HuH-7 (cell line): Measurements from ENCODE around the gene CHRD.
"Not testable (repeated sequence)": the region's sequence is repeated elsewhere in the genome, so short reads cannot be mapped to it uniquely, and the experiment has no call there.

Source experiments
- DNase-seq: peaks from one replicate; pipeline ENCODE4 v3.0.0; 2011; ENCODE audit warnings: low spot score

Gene CHRD

DNA sequence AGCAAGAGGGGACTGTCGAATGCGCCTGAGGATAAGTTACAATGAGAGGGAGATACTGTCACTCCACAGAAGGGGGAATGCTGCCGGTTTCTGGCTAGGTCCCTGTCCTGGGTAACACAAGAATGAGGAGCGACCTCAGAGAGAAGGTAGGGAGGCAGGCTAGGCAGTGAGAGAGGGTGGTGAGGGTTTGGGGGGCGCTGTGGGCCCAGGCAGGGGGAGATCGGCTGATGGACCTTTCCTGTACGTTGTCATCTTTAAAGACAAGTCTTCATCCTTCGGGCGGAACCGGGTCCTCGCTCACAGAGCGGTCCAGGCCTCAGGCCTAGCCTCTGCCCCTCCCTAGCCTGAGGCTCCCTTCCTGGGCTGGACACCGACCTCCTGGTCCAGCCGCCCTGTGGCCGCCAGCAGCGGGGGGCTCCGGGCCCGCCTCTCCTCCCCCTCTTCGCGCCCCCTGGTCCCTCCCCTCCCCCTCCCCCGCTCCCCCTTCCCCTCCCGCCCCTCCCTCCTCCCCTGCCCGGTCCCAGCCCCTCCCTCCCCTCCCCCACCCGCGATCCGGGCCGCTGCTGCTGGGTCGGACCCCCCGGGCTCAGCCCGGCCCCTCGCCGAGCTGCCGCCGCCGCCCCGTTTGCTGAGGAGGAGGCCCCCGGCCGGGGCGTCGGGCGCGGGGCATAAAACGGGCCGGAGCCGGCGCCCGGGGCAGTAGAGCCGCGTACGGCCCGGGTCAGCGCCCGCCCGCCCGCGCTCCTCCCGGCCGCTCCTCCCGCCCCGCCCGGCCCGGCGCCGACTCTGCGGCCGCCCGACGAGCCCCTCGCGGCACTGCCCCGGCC is at the start of gene CHRD:
TSS of gene CHRD (plus strand) at position 697 of the 827 bp plus-strand sequence. CDS start 265 bp downstream, outside the sequence.
- peak; percentile 43 for DNase-seq

- no peak for DNase-seq
Observed at GRCh38 chr3:184332370-184333090, 47.3 kb upstream of the CHRD start.

DNA sequence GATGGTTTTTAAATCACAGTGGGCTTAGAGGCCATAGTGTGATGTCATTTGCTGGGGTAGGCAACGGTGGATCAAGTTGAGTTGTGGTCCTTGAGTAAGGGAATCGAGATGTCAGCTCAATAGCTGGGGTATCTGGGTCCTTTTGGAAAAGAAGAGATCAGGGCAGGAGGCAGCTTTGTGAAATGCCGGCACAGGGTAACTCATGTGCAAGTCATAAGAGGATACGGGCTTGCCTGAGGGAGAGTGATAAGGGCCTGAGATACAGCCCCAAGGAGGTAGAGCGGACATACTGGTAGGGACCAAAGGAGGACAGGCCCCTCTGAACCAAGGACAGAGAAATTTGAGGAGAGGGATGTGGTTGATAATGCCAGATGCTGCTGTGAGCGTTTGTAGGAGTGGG is 46.7 kb upstream of the CHRD start:
- DNase-seq = no peak

- DNase-seq = no peak
Observed at GRCh38 chr3:184333700-184334099, 46.2 kb upstream of the CHRD start.

- DNase-seq = no peak
Observed at GRCh38 chr3:184334470-184335158, 45.2 kb upstream of the CHRD start.

- DNase-seq = peak; percentile 52
Observed at GRCh38 chr3:184335291-184335660, 44.6 kb upstream of the CHRD start.

GRCh38 chr3:184335661-184336546 is 44.0 kb upstream of the CHRD start:
- peak; percentile 86 for DNase-seq

DNA sequence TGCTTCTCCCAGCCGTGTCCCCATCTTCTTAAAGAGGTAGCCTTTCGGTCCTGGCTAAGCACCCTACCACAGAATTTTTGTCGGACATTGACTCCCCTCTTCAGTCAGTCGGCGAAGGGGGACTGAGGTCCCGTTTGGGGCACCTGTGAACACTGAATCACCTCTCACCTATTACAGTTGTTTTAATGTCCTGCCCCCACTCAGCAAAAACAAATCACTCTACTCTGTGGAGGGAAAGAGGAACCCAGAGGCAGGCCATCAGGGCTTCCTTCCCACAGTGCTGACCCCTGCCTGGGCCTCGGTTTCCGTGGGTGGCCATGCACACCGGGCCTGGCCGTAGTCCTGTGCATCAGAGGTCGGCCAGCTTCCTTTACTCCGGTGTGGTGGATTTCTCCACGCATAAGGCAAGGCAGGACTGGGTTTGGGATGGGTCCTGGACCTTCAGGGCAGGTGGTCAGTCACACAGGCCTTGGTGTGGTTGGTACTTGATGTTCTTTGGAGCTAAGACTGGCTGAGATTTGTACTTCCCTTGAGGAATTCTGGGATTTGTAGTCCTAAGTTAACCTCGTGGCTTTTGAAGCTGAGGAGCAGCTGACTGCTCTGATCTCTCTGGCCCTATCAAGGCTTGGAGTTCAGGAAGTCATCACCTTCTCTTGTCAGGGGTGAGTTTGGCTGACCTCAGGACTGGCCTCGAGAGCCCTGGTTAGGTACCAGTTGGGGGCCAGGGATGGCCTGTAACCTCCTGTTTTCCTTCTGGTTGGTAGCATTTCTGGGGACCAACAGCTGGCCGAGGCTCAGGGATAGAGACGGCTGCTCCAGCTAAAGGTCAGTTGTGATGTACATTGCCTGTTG is 43.1 kb upstream of the CHRD start:
- peak; percentile 79 for DNase-seq

GRCh38 chr3:184337399-184337714 is 42.5 kb upstream of the CHRD start, which contains the start of gene FAM131A:
FAM131A (plus strand) TSS chr3:184337600; CDS start chr3:184337631, 31 bp downstream.
- no peak for DNase-seq

DNA sequence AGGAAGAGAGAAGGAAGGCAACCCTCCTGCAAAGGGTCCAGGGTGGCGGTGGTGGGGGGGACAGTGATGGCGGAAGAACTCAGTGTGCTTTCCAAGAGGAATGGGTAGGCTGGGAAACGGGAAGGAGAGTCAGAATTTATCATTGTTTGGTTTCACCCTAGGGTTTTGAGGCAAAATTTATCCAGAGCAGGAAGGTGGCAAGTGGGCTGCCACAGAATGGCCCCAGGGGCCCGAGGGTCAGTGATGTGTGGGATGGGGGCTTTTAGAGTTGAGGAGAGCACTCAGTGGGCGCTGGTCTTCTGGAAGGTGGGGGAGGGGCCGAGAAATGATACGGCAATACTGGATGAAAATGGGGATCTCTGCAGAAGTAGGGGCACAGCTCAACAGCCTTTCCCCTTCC is 41.9 kb upstream of the CHRD start:
- no peak for DNase-seq

DNA sequence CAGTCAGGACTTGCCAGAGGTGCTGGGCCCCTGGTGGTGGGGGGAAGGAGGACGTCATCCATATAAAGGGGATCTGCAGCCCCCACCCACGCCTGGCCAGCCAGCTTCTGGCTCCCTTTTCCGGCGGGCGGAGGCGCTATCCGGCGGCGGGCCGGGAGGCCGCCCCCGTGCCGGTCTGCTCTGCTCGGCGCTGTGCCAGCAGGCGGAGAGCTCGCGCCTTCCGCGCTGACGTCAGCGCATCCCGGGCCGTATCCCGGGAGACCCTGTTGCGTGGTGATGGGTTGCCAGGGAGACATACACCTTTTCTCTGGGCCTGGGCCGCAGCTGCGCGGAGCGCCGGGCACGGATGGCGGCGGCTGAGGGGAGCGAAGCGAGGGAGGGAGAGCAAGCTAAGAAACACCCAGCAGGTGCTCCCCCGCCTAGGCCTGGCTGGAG is 41.3 kb upstream of the CHRD start:
- DNase-seq = no peak

GRCh38 chr3:184339001-184339400 is 40.9 kb upstream of the CHRD start:
- DNase-seq = no peak

DNA sequence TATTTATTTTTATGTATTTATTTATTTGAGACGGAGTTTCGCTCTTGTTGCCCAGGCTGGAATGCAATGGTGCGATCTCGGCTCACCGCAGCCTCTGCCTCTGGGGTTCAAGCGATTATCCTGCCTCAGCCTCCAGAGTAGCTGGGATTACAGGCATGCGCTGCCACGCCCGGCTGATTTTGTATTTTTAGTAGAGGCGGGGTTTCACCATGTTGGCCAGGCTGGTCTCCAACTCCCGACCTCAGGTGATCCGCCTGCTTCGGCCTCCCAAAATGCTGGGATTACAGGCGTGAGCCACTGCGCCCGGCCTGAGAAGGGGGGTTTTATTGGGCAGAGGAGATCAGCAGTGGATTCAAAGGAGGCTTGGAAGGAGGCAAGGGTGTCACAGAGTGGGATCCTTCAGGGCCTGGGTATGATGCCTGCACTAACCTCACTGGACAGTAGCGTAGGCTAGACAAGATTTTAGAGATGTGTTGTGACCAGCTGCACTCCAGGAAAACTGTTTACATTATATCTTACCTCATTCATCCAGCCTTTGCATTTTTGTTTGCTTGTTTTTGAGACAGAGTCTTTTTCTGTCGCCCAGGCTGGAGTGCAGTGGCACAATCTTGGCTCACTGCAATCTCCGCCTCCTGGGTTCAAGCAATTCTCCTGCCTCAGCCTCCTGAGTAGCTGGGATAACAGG is 40.3 kb upstream of the CHRD start:
- DNase-seq = not testable (repeated sequence)

DNA sequence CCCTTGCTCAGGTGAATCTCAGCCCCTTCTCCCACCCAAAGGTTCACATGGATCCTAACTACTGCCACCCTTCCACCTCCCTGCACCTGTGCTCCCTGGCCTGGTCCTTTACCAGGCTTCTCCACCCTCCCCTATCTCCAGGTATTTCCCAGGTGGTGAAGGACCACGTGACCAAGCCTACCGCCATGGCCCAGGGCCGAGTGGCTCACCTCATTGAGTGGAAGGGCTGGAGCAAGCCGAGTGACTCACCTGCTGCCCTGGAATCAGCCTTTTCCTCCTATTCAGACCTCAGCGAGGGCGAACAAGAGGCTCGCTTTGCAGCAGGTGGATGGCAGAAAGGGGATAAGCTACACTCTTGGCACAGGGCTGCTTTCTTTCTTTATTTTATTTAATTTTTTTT is 37.9 kb upstream of the CHRD start:
- DNase-seq = no peak

- no peak for DNase-seq
Observed at GRCh38 chr3:184343200-184343876, 36.5 kb upstream of the CHRD start.

DNA sequence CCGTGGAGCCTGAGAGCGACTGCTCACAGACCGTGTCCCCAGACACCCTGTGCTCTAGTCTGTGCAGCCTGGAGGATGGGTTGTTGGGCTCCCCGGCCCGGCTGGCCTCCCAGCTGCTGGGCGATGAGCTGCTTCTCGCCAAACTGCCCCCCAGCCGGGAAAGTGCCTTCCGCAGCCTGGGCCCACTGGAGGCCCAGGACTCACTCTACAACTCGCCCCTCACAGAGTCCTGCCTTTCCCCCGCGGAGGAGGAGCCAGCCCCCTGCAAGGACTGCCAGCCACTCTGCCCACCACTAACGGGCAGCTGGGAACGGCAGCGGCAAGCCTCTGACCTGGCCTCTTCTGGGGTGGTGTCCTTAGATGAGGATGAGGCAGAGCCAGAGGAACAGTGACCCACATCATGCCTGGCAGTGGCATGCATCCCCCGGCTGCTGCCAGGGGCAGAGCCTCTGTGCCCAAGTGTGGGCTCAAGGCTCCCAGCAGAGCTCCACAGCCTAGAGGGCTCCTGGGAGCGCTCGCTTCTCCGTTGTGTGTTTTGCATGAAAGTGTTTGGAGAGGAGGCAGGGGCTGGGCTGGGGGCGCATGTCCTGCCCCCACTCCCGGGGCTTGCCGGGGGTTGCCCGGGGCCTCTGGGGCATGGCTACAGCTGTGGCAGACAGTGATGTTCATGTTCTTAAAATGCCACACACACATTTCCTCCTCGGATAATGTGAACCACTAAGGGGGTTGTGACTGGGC is 35.1 kb upstream of the CHRD start:
- DNase-seq = no peak

DNA sequence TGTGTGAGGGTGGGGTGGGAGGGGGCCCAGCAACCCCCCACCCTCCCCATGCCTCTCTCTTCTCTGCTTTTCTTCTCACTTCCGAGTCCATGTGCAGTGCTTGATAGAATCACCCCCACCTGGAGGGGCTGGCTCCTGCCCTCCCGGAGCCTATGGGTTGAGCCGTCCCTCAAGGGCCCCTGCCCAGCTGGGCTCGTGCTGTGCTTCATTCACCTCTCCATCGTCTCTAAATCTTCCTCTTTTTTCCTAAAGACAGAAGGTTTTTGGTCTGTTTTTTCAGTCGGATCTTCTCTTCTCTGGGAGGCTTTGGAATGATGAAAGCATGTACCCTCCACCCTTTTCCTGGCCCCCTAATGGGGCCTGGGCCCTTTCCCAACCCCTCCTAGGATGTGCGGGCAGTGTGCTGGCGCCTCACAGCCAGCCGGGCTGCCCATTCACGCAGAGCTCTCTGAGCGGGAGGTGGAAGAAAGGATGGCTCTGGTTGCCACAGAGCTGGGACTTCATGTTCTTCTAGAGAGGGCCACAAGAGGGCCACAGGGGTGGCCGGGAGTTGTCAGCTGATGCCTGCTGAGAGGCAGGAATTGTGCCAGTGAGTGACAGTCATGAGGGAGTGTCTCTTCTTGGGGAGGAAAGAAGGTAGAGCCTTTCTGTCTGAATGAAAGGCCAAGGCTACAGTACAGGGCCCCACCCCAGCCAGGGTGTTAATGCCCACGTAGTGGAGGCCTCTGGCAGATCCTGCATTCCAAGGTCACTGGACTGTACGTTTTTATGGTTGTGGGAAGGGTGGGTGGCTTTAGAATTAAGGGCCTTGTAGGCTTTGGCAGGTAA is 34.3 kb upstream of the CHRD start:
- peak; percentile 95 for DNase-seq
